Umbilical cord (tissue), 2 donors: ENCODE data around the gene RAB22A. TPM values are rescaled to one million over a fixed set of nuclear protein-coding genes. Genes with fewer than 3 reads are reported as not detected.
A peak's percentile ranks its signal among the peaks of the same experiment; 100 is the strongest.

ENCODE experiments used
- DNase-seq: peaks from one replicate; pipeline ENCODE4 v3.0.0-alpha.2; 2015; ENCODE audit warnings: low spot score
- total RNA-seq: library from RNA; depleted of rRNA; stranded (reverse); fragments of >200 nt; gene quantifications from one replicate; pipeline ENCODE4 v1.2.3, GENCODE V29; 2014; ENCODE audit warnings: low replicate concordance; ENCODE audit not compliant: insufficient read depth

Gene RAB22A
- total RNA-seq, 1 donor from 2014 or later = 13.0 TPM

GRCh38 chr20:58384821-58385220 is 75.3 kb downstream of the RAB22A start:
- no peak for DNase-seq

GRCh38 chr20:58388028-58388601 is 78.6 kb downstream of the RAB22A start:
- DNase-seq = no peak

- peak; percentile 98 for DNase-seq
These were observed 79.4 kb downstream of the RAB22A start, which contains the start of gene VAPB for GRCh38 chr20:58388882-58389323. Gene VAPB (plus strand): TSS chr20:58389229. CDS start chr20:58389460, 231 bp downstream.

GRCh38 chr20:58389324-58389967 is 79.9 kb downstream of the RAB22A start:
- peak; percentile 46 for DNase-seq

DNA sequence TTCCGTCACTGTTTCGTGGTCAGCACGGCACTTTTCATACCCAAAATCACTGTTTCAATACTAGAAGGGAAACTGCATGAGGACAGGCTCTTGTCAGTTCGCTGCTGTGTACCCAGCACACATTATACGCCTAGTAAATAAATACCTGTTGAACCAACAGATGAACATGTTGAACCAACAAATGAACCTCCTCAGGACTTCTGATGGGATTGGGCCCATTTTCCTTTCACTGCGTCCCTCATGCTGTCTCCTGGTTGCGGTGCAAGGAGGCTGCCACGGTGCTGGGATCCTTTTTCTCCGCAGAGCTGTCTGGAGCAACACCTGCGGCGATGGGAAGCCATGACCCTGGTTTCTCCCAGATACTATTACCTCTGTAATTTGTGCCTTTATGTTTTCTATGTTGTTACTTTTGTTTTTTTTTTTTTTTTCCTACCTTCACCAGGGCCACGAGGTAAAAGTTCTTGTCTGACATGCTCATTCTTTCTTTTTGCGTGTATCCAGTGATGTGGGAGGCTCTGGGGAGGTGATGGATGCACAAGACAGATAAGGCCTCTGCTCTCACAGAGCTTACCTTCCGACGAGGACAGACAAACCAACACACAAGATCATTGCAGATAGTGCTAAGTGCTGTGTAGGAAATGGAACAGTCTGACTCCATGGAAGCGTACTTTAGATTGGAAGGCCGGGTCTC is 80.6 kb downstream of the RAB22A start:
- DNase-seq = no peak

DNA sequence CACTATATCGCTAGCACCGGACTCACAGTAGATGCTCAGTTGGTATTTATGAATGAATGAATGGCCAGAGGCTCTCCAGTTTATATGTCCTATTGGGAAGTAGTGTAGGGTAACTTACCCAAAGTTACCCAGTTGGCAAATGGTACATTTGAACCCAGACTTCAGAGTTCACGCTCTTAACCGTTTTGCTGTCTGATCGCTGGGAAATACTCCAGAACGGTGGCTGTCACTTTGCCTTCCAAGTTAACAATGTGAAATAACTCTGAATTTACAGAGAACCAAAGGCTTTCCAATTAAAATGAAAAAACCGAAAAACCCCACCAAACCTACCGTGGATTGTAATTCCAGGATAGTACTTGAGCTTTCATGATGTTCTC is 81.1 kb downstream of the RAB22A start:
- no peak for DNase-seq

DNA sequence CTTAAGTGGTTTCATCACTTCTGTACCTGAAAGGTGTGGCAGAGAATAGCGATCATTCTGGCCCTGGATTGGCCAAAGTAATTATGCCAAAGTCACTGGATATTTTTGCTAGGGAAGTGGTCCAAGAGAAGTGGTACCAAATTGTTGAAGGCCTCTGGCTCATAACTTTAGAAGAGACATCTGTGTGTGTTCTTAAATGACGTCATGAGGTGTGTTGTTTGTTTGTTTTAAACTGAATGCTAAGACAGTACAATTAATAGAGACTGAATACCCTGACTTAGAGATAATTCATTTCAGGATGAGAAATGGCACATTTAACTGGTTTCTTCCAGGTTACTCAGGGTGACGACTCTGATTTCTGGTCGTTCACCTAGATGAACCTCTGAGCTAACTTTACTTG is 82.8 kb downstream of the RAB22A start:
- DNase-seq = no peak

GRCh38 chr20:58393299-58393698 is 83.8 kb downstream of the RAB22A start:
- peak; percentile 15 for DNase-seq

DNA sequence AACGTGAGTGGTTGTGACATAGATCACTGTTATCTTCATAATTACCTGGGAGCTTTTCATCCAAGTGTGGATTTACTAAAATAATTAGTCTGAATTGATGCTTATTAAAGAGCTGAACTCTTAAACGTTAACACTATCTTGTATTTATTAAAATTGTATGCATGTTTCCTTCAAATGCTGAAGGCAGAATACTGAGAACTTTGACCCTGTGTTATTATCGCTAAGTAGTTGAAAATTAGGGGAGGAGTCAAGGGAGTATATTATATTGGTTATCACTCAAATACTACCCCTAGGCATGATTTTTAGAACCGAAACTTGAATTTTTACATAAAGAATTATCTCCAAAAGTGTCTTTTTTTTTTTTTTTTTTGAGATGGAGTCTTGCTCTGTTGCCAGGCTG is 85.3 kb downstream of the RAB22A start:
- DNase-seq = no peak

DNA sequence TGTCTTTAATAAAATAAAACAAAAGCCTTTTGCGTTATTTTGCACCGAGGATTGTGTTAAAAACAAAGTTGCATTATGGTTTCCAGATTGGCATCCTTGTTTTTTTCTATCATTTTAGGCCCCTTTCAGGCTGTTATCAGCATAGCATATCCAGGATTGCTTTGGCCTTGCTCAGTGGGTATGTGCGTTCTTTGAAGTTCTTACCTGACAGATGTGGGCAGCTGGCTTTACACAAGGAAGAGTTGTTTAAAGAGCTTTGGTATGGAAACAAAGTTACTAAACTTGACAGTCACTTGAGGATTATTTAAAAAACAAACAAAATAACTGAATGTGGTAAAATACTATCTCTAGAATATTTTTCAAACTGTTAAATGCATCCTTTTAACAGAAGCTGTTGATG is 86.1 kb downstream of the RAB22A start:
- no peak for DNase-seq

DNA sequence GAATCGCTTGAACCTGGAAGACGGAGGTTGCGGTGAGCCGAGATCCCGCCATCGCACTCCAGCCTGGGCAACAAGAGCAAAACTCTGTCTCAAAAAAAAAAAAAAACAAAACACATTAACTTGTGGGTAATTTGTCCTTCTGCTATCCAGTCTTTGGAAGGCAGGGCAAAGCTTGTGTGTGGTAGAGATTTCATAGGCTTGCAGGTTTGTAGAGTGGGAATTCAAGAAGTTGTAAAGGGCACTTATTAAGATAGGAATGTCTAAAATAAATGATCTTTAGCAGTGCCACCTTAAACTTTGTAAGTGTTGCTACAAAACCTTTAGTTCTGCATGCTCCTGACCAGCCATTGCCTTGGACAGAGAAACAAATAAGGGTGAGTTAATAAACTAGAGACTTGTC is 87.9 kb downstream of the RAB22A start:
- DNase-seq = no peak

DNA sequence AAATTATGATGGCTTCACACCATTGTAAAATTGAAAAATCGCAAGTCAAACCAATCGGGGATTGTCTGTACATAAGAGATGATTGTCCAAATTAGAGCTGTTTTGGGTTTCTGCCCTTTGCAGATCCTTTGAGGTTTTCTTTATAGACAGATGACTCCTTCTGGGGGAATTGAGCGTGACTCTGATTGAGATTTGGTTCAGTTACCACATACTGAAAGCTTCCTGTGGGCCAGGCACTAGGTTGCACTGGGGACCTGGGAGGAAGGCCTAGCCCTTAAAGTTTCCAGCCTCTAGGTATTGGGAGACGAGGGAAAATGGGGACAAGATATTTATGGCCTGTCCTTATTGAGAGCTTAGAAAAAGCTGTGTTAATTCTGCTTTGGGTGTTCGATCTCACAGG is 88.7 kb downstream of the RAB22A start:
- no peak for DNase-seq

- DNase-seq = no peak
These were observed 90.4 kb downstream of the RAB22A start for GRCh38 chr20:58399926-58400325.

DNA sequence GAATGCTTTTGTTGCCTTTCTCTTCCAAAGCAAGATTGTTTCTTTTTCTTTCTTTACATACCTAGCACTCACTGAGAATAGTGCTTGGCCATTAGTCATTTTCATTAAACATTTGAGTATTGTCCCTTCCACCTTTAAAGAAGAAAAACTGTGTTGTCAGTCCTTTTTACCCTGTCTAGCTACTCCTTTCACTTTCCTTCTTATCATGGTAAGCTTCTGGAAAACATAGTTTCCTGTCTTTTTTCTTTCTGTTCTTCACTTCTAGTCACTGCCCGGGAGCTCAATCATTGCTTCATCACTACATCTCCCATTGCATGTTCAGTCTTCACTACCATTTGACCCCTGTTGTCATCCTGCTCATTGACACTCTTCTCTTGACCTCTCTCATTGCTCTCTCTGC is 91.6 kb downstream of the RAB22A start:
- DNase-seq = no peak

- DNase-seq = no peak
These were observed 92.8 kb downstream of the RAB22A start for GRCh38 chr20:58402305-58402704.

GRCh38 chr20:58402827-58403226 is 93.3 kb downstream of the RAB22A start:
- DNase-seq = no peak

DNA sequence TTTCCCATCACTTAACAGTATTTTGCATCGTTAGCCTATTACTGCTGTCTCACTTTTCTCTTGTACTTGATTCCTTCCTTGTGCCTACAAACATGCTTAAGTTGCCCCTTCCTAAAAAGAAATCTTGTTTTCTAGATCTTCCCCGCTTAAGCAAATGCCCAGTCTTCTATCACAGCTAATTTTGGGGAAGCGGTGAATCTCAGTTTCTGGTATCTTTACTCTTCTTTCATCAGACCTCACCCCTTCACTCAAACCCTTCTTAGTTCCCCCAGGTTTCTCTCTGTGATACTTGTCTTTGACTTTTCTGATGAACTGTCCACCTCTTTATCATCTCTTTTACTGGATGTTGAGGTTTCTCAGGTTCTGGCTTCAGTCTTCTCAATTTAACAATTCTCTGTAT is 93.8 kb downstream of the RAB22A start:
- DNase-seq = no peak

- DNase-seq = no peak
These were observed 96.2 kb downstream of the RAB22A start for GRCh38 chr20:58405504-58406291.

DNA sequence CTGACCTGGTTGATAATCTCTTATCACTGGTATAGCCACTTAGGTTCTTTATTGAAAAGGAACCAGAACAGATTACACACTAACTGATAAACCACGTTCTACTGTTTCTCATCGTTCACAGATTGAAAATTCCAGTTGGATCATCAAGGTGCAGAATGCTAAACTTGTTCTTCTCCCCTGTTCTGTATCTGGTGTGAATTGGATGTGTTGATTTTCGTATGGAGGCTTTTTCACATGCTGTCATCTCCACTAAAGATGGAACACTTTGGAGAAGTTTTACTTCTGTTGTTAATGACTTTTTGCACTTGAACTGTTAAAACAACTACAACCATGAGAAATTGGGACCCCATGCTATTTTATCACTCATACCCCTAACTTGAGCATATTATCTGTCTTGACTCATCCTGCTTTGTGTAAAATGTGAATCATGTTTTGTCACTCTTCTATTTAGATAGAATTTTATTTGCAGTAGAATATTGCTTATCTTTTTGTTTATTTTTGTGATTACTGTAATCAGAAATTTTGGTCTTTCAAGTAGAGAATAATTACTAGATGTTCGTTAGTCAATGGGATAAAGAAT is 97.0 kb downstream of the RAB22A start:
- no peak for DNase-seq

GRCh38 chr20:58407201-58407873 is 97.8 kb downstream of the RAB22A start:
- DNase-seq = no peak

GRCh38 chr20:58407966-58408557 is 98.5 kb downstream of the RAB22A start:
- no peak for DNase-seq
